GM19397 (cell line): ENCODE measurements around the gene HHLA2.
"Not testable (repeated sequence)": the region's sequence is repeated elsewhere in the genome, so short reads cannot be mapped to it uniquely, and the experiment has no call there.

Experiments
- ATAC-seq: cut with Tn5 transposase; IDR thresholded peaks from one replicate; pipeline ENCODE4 v1.9.1; 2021; ENCODE audit warnings: mild to moderate bottlenecking, moderate library complexity; ENCODE audit not compliant: unreplicated experiment

The HHLA2 gene

GRCh38 chr3:108341911-108342310, 45.6 kb downstream of the HHLA2 start:
- no peak for ATAC-seq

GRCh38 chr3:108342837-108343486, 46.6 kb downstream of the HHLA2 start:
- ATAC-seq = peak; percentile 48

GRCh38 chr3:108343491-108343890, 47.1 kb downstream of the HHLA2 start:
- no peak for ATAC-seq

- ATAC-seq = no peak
These were observed 49.3 kb downstream of the HHLA2 start for GRCh38 chr3:108345492-108346205.

GRCh38 chr3:108346301-108347227, 50.2 kb downstream of the HHLA2 start:
- ATAC-seq = no peak

- no peak for ATAC-seq
These were observed 55.8 kb downstream of the HHLA2 start for GRCh38 chr3:108352176-108352575.

- no peak for ATAC-seq
These were observed 58.2 kb downstream of the HHLA2 start for GRCh38 chr3:108354562-108354961.

- ATAC-seq = no peak
These were observed 60.7 kb downstream of the HHLA2 start for GRCh38 chr3:108357042-108357441.

GRCh38 chr3:108359011-108359410, 62.7 kb downstream of the HHLA2 start:
- no peak for ATAC-seq

- no peak for ATAC-seq
These were observed 79.7 kb downstream of the HHLA2 start for GRCh38 chr3:108376026-108376425.

- ATAC-seq = no peak
These were observed 81.0 kb downstream of the HHLA2 start for GRCh38 chr3:108377384-108377783.

GRCh38 chr3:108378153-108378951, 82.0 kb downstream of the HHLA2 start:
- ATAC-seq = no peak

- ATAC-seq = not testable (repeated sequence)
These were observed 82.6 kb downstream of the HHLA2 start for GRCh38 chr3:108378952-108379342.

GRCh38 chr3:108380128-108380795, 83.9 kb downstream of the HHLA2 start:
- no peak for ATAC-seq

- ATAC-seq = no peak
These were observed 85.3 kb downstream of the HHLA2 start for GRCh38 chr3:108381529-108382140.

GRCh38 chr3:108383306-108383705, 87.0 kb downstream of the HHLA2 start:
- no peak for ATAC-seq

GRCh38 chr3:108387063-108387462, 90.7 kb downstream of the HHLA2 start:
- no peak for ATAC-seq

- ATAC-seq = peak; percentile 66
These were observed 92.1 kb downstream of the HHLA2 start for GRCh38 chr3:108388136-108389132.
